Measurements from ENCODE around the gene SLC22A12.

Gene SLC22A12

DNA sequence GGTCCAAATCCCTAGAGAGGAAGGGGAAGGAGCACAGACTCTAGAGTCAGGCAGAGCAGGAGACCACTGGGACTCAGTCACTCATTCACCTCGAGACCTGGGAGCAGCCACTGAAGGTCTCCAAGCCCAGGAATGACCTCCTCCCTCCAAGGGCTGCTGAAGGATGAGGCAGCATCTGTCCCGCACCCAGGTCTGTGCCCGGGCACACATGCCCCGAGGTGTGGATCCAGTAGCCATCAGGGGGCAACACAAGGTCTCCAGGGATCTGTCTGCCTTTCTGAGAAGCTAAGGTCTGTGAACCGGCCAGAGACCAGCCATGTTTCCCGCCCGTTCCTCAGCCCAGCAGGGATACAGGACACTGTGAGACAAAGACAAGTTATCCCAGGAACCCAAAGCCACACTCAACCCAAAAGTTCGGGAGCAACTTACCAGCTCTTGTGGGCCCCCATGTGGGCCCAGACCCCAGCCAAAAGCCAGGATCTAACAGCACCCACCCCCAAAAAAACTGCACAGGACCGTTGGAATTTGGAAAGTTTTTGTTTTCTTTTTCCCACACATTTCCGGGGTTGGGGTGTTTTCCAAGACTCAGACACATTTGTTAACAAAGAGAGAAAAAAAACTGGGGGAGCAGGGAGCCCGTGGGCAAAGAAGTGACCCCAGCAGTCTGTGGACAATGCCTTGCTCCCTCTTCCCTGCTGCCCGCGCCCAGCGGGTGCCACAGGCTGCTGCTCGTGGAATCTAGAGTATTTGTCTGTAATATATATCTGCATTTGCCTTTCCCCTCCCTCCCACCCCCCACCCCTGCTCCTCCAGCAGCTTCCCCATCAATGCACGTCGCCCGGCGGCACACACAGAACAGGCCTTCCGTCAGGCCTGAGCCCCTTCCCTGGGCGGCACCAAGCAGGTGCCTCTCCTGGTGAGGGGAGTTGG, 14.9 kb downstream of the SLC22A12 start:
- no peak for DNase-seq (ENCODE audit: low spot score)

DNA sequence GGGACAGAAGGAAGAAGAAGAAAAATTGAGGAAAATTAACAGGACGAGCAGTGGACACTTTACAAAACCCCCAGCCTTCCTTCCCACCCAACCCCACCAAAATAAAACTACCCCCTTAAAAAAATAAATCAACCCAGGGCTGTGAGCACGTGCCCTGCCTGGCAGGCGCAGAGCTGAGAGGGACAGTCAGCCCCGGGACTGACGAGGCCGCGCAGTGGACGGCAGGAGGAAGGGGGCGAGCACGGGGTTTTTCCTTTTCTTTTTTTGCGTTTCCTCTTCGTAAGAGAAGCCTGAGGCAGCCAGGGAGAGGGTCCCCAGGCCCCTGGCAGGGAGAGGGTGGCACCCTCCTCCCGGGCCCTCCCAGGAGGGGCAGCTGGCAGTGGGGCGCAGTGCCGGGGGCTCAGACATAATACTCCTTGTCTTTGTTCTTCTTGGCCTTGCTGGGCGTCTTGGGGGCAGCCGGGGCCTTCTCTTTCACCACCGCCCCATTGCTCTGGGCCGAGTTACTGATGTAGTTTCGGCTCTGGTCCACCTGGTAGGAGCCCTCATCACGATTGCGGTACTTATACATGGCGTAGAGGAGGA, 15.9 kb downstream of the SLC22A12 start:
- DNase-seq (ENCODE audit: low spot score), result no peak

- no peak for DNase-seq (ENCODE audit: low spot score)
Observed at GRCh38 chr11:64607381-64607985, 16.5 kb downstream of the SLC22A12 start.

- DNase-seq (ENCODE audit: low spot score), result peak; percentile 63
Observed at GRCh38 chr11:64608046-64608445, 17.0 kb downstream of the SLC22A12 start.

DNA sequence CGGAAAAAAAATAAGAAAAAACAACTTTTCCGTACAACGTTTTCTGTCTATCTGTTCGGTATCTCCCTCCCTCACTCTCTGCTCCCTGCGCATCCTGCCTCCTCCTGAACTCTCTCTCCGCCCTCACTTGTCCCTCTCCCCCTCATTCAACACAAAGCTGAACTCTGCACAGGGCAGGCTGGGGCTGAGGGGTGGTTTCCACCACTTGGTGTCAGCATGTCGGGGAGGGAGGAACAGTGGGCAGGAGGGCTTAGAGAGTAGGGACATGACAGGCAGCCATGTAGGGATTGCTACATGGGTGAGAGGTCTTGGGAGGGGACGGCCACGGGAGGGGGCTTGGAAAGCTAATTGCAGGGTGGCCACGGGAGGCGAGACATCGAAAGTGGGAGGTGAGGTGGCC, 17.6 kb downstream of the SLC22A12 start:
- DNase-seq (ENCODE audit: low spot score), result no peak

GRCh38 chr11:64609436-64610047, 18.5 kb downstream of the SLC22A12 start:
- no peak for DNase-seq (ENCODE audit: low spot score)

DNA sequence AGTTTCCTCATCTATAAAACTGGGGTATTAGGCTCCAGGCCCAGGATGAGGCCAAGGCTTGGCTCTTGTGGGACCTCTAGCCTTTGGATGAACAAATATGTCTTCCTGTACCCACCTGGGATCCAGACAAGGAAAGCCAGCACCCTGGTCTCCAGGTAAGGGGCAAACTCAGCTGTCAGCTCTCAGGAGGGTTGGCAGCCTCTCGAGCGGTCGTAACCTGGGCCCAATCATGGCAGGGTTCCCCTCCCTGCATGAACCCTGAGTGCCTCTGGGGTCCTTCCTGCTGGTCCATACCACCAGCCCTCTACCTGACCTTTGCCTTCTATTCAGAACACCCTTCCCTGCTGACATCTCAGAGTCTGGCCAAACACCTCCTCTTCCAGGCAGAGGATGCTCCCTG, 19.6 kb downstream of the SLC22A12 start:
- DNase-seq (ENCODE audit: low spot score), result no peak

GRCh38 chr11:64611176-64611575, 20.2 kb downstream of the SLC22A12 start:
- no peak for DNase-seq (ENCODE audit: low spot score)

GRCh38 chr11:64611869-64612646, 21.0 kb downstream of the SLC22A12 start:
- no peak for DNase-seq (ENCODE audit: low spot score)

GRCh38 chr11:64613648-64614047, 22.6 kb downstream of the SLC22A12 start:
- DNase-seq (ENCODE audit: low spot score), result no peak

GRCh38 chr11:64614917-64615316, 23.9 kb downstream of the SLC22A12 start:
- no peak for DNase-seq (ENCODE audit: low spot score)

DNA sequence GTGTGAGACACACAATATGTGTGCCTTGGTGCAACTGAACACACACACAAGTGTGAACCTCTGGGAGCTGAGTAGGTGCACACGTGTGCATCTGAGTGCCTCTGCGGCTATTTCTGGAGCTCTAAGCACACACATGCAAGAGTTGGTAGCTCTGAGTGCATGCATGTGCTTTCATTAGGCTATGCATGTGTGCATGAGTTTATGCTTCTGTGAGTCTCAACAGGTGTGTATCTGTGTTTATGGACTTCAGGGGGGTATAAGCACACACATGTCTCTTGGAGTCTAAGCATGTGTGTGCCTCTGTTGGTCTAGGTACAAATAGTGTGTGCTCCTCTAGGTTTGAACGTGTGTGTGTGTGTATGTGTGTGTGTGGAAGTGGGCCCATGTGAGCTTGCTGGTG, 25.8 kb downstream of the SLC22A12 start:
- no peak for DNase-seq (ENCODE audit: low spot score)

- DNase-seq (ENCODE audit: low spot score), result no peak
Observed at GRCh38 chr11:64619196-64619595, 28.2 kb downstream of the SLC22A12 start.

DNA sequence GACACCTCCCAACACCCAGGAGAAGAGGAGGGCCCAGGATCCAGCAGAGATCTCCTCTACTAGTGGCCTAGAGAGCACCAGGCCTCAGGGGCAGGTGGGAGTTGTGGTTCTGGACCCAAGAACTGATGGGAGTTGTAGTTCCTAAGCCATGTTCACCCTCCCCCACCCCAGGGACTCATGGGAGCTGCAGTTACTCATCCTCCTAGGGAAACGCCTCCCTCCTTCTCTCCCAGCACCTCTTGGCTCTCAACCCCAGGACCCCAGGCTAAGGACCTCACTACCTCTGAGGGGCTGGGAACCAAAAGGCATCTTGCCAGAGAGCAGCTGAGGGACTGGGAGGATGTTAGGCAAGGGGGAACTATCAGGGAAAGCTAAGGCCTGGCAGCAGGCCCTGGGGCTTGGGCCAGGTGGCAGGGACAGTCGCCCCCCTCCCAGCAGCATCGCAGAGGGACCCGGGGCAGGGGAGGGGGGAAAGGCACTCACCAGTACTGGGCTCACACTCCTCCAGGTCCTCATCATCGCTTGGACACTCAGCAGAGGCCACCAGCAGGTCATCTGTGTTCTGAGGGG, 28.9 kb downstream of the SLC22A12 start:
- no peak for DNase-seq (ENCODE audit: low spot score)

GRCh38 chr11:64620381-64620971, 29.5 kb downstream of the SLC22A12 start:
- DNase-seq (ENCODE audit: low spot score), result no peak

DNA sequence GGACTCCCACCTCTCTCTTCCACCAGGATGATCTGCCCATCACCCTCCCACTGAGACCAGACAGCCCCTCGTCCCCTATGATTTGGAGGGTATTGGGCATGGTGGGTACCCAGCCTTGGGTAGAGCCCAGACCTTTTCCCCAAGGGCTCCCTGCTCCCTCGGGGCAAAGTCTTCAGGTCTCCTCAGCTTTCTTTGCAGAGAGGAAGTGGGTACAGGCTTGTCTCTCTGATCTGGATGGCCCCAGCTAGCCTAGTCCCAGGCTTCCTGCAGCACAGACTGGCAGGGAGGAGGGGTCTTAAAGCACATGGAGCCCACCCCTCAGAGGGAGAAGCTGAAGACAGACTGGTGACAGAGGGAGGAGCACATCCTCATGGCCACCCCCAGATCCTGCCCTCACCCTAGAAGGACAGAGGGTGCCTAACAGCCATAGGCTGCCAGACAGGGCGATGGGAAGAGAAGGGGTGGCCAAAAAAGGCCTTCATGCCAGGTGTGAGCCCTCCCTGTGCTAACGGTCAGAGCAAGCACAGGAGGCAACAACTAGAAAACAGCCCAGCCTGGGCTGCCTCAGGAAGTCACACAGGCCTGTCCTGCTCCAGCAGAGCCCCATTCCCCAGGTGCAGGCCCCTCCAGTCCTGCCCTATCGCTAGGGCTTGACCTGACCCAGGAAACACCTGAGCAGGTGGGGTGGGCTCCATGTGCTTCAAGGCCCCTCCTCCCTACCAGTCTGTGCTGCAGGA, 30.4 kb downstream of the SLC22A12 start:
- no peak for DNase-seq (ENCODE audit: low spot score)

DNA sequence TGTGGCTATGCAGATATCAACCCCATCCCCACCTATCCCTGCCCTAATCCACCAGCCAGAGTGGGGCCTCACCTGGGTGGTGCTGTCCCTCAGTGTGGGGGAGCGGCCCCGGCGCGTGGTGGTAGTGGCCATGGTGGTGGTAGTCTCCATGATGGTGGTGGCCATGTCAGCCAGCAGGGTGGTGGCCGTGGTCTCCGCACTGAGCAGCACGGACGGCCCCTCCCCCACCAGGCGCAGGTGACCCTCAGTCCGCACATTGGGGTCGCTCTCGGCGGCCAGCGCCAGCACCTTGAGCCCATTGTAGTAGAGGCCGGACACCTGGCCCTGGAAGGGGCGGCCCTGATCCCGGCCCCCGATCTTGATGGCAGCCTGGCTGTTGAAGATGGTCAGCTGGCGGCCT, 31.7 kb downstream of the SLC22A12 start:
- DNase-seq (ENCODE audit: low spot score), result no peak

DNA sequence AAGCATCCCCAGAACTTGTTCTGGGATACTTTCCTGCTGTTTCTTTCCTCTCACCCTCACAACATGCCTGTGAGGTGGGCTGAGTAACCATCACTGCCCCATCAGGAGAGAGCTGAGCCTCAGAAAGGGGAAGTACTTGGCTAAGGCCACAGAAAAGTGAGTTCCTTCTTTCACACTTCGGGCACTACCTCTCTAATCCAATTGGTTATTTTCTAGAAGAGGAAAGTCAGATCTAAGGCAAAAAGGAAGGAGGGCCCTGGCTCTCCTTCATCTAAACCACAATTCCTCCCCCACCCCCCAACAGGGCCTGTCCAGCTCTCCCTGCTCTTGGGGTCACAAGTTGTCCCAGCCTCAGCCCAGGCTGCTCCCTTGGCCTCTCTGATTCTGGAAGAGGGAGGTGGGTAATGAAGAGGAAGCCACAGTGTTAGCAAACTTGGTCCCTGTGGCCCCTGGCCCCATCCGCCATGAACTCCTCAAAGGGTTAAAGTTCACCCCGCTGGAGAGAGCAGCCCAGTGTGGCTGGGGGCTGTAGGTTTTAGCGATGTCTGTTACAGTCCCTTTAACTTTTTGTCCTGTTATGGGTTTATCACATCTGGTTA, 34.0 kb downstream of the SLC22A12 start:
- no peak for DNase-seq (ENCODE audit: low spot score)

DNA sequence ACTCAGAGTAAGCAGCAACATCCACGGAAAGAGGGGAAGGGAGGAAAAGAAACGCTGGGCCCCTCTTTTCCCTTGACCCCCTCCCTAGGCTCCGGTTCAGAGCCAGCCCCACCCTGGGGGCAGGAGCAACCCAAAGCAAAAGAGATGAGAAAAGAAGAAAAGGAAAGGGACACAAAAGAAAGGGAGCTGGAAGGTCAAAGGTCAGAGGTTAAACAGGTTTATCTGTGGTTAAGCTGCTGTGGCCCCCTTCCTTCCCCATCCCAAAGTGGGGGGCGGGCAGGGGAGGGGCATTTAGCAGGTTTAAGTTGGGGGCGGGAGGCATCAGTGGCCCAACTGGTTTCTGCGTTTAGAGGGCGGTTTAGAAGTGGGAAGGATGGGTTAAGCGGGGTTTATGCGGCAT, 35.6 kb downstream of the SLC22A12 start:
- DNase-seq (ENCODE audit: low spot score), result no peak

DNA sequence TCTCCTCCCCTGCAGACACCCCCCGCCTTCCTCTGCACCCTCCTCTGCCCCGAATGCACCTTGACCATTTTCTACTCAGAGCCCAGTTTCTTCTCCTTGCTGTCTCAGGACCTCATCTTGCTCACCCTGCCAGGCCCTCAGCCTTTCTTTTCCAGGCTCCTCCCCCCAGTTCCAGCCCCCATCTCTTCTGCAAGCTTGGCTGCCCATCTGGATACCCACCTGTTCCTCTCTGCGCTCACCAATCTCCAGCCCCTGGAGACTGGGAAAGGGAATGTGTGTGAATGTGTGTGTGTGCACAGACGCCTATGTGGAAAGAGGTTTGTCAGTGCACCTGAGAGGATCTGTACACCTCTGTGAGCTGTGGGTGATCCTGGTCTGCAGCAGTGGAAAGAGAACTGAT, 36.4 kb downstream of the SLC22A12 start:
- DNase-seq (ENCODE audit: low spot score), result no peak

All from cerebellar cortex (tissue), 1 donor.